OCI-LY3 (cell line): Measurements from ENCODE around the gene ACLY.

Experiments used
- H2AFZ ChIP-seq: fragments of 200-600, 300-600 bp; shearing (Covaris generic); 2 replicates; pipeline ENCODE4 v1.6.0; 2014; ENCODE audit warnings: antibody characterized with exemption, low read depth, low read length
- H3K27ac ChIP-seq: fragments of 200-600, 300-600 bp; sonication (generic); 2 replicates; pipeline ENCODE4 v1.5.1; 2014; ENCODE audit warnings: mild to moderate bottlenecking, low read length, moderate library complexity, mixed read lengths
- H3K27me3 ChIP-seq: fragments of 200-600, 300-600 bp; sonication (generic); 2 replicates; pipeline ENCODE4 v1.6.1; 2014; ENCODE audit warnings: low read depth, low read length, mixed read lengths
- H3K36me3 ChIP-seq: fragments of 200-600, 300-600 bp; sonication (generic); replicated peaks from 2 replicates; pipeline ENCODE3; 2014; ENCODE audit warnings: low read depth, low read length, mixed read lengths
- H3K4me1 ChIP-seq: fragments of 300-600, 200-600 bp; sonication (generic); 2 replicates; pipeline ENCODE4 v1.6.1; 2014; ENCODE audit warnings: low read length, mixed read lengths
- H3K4me2 ChIP-seq: fragments of 200-600, 300-600 bp; sonication (generic); 2 replicates; pipeline ENCODE4 v1.6.1; 2014; ENCODE audit warnings: low read length, mixed read lengths
- H3K4me3 ChIP-seq: fragments of 300-600, 200-600 bp; sonication (generic); 2 replicates; pipeline ENCODE4 v1.5.1; 2014; ENCODE audit warnings: antibody characterized with exemption, mild to moderate bottlenecking, low read length, moderate library complexity
- H3K79me2 ChIP-seq: fragments of 300-600, 200-600 bp; shearing (Covaris generic); 2 replicates; pipeline ENCODE4 v1.6.1; 2014; ENCODE audit warnings: mild to moderate bottlenecking, low read length, mixed read lengths
- H3K9ac ChIP-seq: fragments of 300-600, 200-600 bp; shearing (Covaris generic); 2 replicates; pipeline ENCODE4 v1.6.0; 2014; ENCODE audit warnings: mild to moderate bottlenecking, low read length, moderate library complexity
- H3K9me3 ChIP-seq: fragments of 200-600, 300-600 bp; shearing (Covaris generic); 2 replicates; pipeline ENCODE4 v1.6.1; 2014; ENCODE audit warnings: low read length, mixed read lengths; ENCODE audit not compliant: insufficient read depth
- H4K20me1 ChIP-seq: fragments of 200-600, 300-600 bp; sonication (generic); 2 replicates; pipeline ENCODE4 v1.6.1; 2016; ENCODE audit warnings: low read length, mixed read lengths; ENCODE audit not compliant: insufficient read depth
- CTCF ChIP-seq: fragments of 200-600, 300-600 bp; sonication (generic); IDR thresholded peaks from 2 replicates; pipeline ENCODE4 v1.5.1; 2014; ENCODE audit warnings: antibody characterized with exemption, low read length, low read depth
- EZH2phosphoT487 ChIP-seq: fragments of 200-600 bp; shearing (Covaris generic); IDR thresholded peaks from 2 replicates; pipeline ENCODE4 v1.6.1; 2018; ENCODE audit warnings: antibody characterized with exemption, mixed run types, low read depth

The ACLY gene

GRCh38 chr17:41893384-41893783 lies 25.4 kb downstream of the ACLY start:
- Histone ChIP-seq H3K4me3 (no peak overlapping the region), H3K27ac (no peak overlapping the region), H3K4me2 (no peak overlapping the region), H3K9ac (no peak overlapping the region), H3K79me2 (no peaks in the 10 kb centered on the region), H3K27me3 (no peaks in the 10 kb centered on the region), H3K4me1 (no peaks in the 10 kb centered on the region), H3K9me3 (no peaks in the 10 kb centered on the region), H4K20me1 (no peaks in the 10 kb centered on the region), H3K36me3 (peaks cover 57% of the 10 kb centered on the region), H2AFZ (no peak overlapping the region)
- no peak for TF ChIP-seq EZH2phosphoT487
- TF ChIP-seq CTCF, result no peak

- Histone ChIP-seq H3K4me2 (no peak overlapping the region), H3K9ac (no peak overlapping the region), H4K20me1 (no peaks in the 10 kb centered on the region)
Observed at GRCh38 chr17:41892021-41892376, 26.8 kb downstream of the ACLY start.

GRCh38 chr17:41891135-41892020 lies 27.4 kb downstream of the ACLY start:
- Histone ChIP-seq H3K27ac (no peak overlapping the region), H3K9ac (no peak overlapping the region), H4K20me1 (no peaks in the 10 kb centered on the region), H3K9me3 (no peaks in the 10 kb centered on the region), H2AFZ (no peak overlapping the region), H3K4me1 (no peaks in the 10 kb centered on the region), H3K4me2 (no peak overlapping the region), H3K4me3 (no peak overlapping the region), H3K36me3 (peaks cover 54% of the 10 kb centered on the region), H3K27me3 (no peaks in the 10 kb centered on the region), H3K79me2 (no peaks in the 10 kb centered on the region)
- TF ChIP-seq EZH2phosphoT487 (no peak), CTCF (no peak)

More at GRCh38 chr17:41892021-41892376, 26.8 kb downstream of the ACLY start:
- TF ChIP-seq EZH2phosphoT487 (no peak), CTCF (no peak)
- Histone ChIP-seq H3K27me3 (no peaks in the 10 kb centered on the region), H3K9me3 (no peaks in the 10 kb centered on the region), H3K4me3 (no peak overlapping the region), H3K27ac (no peak overlapping the region), H3K79me2 (no peaks in the 10 kb centered on the region), H2AFZ (no peak overlapping the region), H3K4me1 (no peaks in the 10 kb centered on the region), H3K36me3 (peaks cover 56% of the 10 kb centered on the region)

GRCh38 chr17:41888332-41888965 lies 30.3 kb downstream of the ACLY start:
- Histone ChIP-seq H3K4me2 (no peak overlapping the region), H3K79me2 (no peaks in the 10 kb centered on the region), H3K27ac (no peak overlapping the region), H3K9ac (no peak overlapping the region), H3K27me3 (no peaks in the 10 kb centered on the region), H3K9me3 (no peaks in the 10 kb centered on the region), H4K20me1 (no peaks in the 10 kb centered on the region), H3K4me3 (no peak overlapping the region), H3K4me1 (no peaks in the 10 kb centered on the region), H3K36me3 (peaks cover 63% of the 10 kb centered on the region), H2AFZ (no peak overlapping the region)
- TF ChIP-seq EZH2phosphoT487 (no peak), CTCF (no peak)
